ENCODE data around the gene C2CD5.

- TF ChIP-seq MAX (IDR thresholded peaks at IDR 0.05) (no peak), EGR1 (IDR thresholded peaks at IDR 0.05) (no peak), EP300 (IDR thresholded peaks at IDR 0.05; ENCODE audit: borderline replicate concordance) (no peak), REST (IDR thresholded peaks at IDR 0.05; ENCODE audit: low read depth) (no peak), FOXM1 (IDR thresholded peaks at IDR 0.05; ENCODE audit: borderline replicate concordance, low read depth) (no peak), RAD21 (IDR thresholded peaks at IDR 0.05; ENCODE audit: low read depth) (no peak), TCF12 (IDR thresholded peaks at IDR 0.05; ENCODE audit: low read depth) (no peak), USF1 (IDR thresholded peaks at IDR 0.05) (no peak), TAF1 (IDR thresholded peaks at IDR 0.05; ENCODE audit: low read depth) (no peak), TEAD4 (IDR thresholded peaks at IDR 0.05) (no peak), CEBPB (IDR thresholded peaks at IDR 0.05) (no peak), NFIC (IDR thresholded peaks at IDR 0.05) (no peak), YY1 (IDR thresholded peaks at IDR 0.05; ENCODE audit: low read depth) (no peak)
Measured at GRCh38 chr12:22412581-22412980, 131.8 kb downstream of the C2CD5 start.

Measured in Ishikawa (cell line).